Measurements from ENCODE around the gene SUN1.

GRCh38 chr7:916291-916941, 84.1 kb downstream of the SUN1 start:
- TF ChIP-seq, protein P1, sequence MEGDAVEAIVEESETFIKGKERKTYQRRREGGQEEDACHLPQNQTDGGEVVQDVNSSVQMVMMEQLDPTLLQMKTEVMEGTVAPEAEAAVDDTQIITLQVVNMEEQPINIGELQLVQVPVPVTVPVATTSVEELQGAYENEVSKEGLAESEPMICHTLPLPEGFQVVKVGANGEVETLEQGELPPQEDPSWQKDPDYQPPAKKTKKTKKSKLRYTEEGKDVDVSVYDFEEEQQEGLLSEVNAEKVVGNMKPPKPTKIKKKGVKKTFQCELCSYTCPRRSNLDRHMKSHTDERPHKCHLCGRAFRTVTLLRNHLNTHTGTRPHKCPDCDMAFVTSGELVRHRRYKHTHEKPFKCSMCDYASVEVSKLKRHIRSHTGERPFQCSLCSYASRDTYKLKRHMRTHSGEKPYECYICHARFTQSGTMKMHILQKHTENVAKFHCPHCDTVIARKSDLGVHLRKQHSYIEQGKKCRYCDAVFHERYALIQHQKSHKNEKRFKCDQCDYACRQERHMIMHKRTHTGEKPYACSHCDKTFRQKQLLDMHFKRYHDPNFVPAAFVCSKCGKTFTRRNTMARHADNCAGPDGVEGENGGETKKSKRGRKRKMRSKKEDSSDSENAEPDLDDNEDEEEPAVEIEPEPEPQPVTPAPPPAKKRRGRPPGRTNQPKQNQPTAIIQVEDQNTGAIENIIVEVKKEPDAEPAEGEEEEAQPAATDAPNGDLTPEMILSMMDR (IDR thresholded peaks at IDR 0.05; ENCODE audit: low read depth, low read length): no peak
- TF ChIP-seq EZH2phosphoT487 (IDR thresholded peaks at IDR 0.05; ENCODE audit: low read depth): no peak

All from OCI-LY3 (cell line).